ENCODE data around the gene RHBDF2. TPM values are rescaled to one million over a fixed set of nuclear protein-coding genes. Genes with fewer than 3 reads are reported as not detected.

Gene RHBDF2
- 22.8 and 25.2 TPM in 2 replicates for total RNA-seq (2014; rRNA removed; shearing (Covaris generic))
- 24.4 and 29.8 TPM in 2 replicates for polyA plus RNA-seq (2015; cell fraction: cytosol; rRNA removed)
- polyA plus RNA-seq (2015; cell fraction: nucleus; rRNA removed), result 69.4 and 75.2 TPM in 2 replicates

DNA sequence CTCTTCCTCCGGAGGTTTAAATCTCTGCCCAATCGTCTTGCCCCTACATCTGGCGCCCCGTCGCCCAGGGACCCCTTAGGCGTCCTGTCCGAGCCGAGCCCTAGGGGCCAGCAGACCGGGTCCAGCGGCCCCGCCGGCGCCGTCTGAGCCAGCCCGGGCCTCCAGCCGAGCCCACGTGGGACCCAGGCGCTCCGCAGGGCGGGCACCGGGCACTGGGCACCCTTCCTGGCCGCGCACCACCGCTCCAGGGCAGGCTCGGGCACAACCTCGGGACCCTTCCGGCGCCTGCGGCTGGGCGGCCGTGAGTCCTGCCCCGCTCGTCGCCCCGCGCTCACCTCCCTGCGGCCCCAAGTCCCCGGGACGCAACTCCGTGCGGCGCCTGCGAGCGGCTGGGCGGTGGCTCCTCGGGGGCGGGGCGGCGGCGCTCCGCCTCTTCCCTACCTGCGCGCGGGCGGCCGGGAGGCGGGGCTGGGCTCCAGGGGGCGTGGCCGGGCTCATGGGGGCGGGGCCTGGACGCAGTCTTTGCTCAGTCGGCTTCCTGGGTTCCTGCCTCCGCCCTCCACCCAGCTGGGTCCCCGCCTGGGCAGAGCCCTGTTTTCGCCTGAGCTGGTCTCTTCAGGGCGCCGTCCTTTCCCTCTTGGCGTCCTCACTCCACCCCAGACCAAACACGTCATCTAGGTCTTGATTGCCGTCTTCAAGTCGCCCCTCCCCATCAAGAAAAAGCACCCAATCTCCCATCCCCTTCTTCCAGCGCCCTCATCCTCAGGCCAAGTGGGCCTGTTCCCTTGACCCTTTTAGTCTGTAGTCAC is at the start of gene RHBDF2:
RHBDF2 (minus strand) TSS at position 406 of the 809 bp plus-strand sequence. CDS start 19,899 bp downstream, outside the sequence.
- peak; percentile 63 for DNase-seq (ENCODE audit: low read depth)

DNA sequence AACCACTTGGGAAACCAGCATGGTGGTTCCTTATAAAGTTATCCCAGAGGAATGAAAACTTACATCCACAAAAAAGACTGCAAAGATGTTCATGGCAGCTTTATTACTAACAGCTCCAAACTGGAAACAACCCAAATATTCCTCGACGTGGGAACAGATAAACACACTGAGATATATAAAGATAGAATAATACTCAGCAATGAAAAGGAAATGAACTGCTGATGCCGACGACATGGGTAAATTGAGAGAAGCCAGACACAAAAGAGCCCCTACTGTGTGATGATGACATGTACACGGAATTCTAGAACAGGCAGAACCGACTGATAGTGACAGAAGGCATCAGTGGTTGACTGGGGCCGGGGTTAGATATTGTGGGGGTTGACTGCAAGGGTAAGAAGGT is 48.3 kb upstream of the RHBDF2 start:
- DNase-seq (ENCODE audit: low read depth), result no peak

DNA sequence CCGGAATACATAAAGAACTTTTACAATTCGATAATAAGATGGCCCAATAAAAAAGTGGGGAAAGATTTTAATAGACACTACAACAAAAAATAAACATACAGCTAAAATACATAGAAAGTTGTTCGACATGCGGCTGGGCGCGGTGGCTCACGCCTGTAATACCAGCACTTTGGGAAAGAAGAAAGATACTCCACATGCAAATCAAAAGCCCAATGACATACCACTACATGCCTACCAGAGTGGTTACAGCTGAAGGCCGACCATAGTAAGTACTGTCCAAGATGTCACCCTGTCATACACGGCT is 47.9 kb upstream of the RHBDF2 start:
- no peak for DNase-seq (ENCODE audit: low read depth)

DNA sequence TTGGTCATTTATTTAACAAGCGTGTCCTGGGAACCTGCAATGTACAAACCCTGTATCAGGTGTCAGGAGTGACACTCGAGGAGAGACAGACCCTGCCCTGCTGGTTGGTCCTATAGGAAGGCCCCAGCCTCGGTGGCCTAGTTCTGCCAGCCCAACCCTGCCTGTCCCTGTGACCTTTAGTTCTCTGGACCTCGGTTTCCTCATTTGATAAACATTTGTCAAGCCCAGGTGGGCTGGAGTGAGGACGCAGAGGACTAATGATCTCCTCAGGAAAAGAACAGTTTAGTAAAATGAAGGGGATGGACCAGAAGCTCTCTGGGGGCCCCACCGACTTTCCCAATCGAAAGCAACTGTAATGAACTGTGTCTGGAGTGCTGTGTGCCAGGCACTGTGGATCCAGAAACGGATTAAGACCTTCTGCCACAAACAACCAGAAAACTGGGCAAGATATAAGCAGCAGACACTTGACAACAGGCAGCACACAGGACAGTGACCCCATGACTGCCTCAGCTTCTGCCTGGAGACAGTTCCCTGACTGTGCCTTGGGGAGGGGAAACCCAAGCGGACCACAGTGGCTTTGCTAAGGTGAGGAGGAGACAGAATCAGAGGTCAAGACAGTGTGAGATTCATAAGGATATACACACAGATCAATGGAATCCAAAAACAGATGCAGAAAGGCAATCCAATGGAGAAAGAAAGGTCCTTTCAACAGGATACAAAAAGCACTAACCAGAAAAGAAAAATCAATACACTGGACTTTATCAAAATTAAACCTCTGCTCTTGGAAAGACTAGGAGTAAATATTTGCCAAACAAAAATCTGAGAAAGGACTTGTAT is 47.4 kb upstream of the RHBDF2 start:
- DNase-seq (ENCODE audit: low read depth), result no peak

DNA sequence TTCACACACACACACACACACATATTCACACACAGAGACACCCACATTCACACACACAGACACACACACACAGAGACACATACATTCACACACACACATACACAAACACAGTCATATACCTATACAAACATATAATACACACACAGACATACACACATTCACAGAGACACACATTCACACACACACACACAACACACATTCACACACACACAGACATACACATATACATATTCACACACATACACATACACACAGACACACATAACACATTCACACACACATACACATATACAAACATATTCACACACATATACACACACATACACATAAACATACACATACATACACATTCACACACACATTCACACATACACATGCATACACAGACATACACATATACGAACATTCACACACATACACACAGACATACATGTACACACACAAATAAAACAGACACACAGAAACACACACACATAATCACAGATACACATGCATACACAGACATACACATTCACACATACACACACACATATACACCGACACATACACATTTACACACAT is 46.5 kb upstream of the RHBDF2 start:
- no peak for DNase-seq (ENCODE audit: low read depth)

DNA sequence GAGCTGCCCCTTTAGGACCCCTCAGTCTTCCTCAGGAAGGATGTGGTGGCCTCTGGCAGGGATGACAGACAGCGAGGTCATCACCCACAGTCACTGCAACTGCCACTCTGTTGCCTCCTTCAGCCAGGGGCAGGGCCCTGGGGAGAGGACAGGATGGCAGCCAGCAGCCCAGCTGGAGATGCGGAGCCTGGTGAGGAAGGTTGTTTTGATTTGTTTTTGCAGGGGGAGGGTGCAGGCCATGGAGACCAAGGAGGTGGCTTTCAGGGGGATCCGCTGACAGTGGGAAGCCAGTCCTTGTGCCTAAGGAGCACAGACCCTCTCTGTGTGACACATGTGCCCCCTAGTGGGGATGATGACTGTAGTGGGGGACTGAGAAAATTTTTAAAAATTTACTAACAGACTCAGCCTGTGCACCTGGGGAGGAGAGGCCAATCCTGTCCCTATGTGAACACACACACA is 46.0 kb upstream of the RHBDF2 start:
- DNase-seq (ENCODE audit: low read depth), result peak; percentile 92

DNA sequence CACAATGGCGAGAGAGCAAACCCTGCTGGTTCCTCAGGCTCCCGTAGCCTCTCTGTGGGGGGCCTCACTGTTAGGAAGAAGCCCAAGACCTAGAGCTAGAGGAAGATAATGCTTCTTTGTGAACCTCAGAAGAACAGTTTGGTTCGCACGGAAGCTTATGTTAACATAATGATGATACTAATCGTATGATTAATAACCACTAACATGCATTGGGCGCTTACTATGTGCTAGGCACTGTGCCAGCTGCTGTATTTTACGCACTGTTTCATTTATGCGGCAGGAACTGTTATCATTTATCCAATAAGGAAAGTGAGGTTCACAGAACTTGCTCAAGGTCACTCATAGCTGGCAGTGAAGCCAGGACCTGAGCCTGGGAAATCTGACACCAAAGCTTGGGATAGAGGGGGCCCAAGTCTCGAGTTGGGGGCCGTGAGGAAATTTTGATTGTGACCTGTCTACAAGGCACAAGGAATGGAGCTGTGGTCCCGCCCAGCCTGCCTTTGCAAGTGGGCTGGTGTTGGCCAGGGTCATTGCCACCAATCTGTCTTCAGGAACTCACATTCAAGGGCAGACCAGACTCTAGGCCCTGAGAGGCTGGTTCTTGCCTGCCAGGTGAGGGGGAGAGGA is 45.4 kb upstream of the RHBDF2 start:
- DNase-seq (ENCODE audit: low read depth), result peak; percentile 97

DNA sequence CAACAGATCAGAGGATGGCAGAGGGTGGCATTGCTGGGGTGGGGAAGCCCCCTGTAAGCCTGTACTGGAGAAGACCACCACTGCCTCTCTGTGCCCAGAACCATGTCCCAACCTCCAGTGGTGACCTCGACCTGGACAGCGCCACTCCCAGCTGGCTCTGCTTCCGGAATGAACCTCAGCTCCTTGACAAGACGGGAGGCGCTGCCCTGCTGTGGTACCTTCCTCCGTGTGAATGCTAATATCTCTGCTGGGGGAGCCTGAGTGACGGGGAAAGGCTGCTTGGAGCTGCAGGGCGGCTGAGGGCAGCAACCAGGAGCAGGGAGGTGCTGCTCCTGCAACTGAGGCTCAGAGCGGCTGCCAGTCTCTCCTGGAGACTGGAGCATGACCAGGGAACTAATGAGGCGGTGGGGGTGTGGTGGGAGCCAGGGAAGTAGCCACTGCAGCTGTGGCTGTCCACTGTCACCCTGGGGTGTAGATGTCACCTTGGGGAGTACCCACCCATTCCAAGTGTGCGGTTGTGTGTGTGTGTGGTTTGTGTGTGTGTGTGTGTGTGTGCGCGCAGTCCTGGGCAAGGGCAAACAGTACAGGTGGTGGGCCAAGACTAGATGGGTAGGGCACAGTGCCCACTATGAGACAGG is 44.8 kb upstream of the RHBDF2 start:
- no peak for DNase-seq (ENCODE audit: low read depth)

DNA sequence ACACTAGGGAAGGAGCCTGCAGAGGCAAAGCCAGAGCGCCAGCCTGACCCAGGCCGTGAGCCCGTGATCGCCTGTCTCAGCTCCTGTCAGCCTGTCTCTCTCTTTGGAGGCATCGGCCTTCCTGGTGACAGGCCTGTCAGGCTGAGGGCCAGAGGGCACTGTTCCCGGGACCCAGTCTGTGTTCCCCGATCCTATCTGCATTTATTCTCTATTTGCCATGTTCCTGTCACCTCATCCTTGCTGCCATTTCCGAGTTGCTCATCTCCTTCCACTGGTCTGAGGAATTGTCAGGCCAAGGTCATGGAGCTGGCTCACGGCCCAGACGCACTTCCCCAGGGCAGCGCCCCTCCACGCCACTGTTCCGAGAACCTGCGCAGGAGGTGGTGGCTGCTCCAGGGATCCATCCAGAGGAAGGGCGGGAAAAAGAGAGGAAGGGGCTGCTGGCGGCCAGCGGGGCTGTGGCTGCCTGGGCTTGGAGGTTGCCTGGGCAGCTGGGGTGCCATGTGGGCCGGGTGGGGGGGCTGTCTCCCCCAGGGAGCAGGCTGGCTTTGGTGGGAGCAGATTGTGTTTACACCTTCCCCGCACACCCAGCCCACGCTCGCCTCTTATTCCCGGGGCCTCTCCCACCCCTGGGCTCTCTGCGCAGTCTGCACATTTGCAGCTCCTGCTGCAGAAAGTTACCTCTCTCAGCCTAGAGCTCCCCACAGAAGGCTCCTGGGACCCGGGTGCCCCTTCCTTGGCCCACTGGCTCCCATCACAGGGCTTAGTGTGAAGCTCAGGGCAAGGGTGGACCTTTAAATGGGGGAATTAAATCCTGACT is 43.5 kb upstream of the RHBDF2 start:
- DNase-seq (ENCODE audit: low read depth), result no peak

DNA sequence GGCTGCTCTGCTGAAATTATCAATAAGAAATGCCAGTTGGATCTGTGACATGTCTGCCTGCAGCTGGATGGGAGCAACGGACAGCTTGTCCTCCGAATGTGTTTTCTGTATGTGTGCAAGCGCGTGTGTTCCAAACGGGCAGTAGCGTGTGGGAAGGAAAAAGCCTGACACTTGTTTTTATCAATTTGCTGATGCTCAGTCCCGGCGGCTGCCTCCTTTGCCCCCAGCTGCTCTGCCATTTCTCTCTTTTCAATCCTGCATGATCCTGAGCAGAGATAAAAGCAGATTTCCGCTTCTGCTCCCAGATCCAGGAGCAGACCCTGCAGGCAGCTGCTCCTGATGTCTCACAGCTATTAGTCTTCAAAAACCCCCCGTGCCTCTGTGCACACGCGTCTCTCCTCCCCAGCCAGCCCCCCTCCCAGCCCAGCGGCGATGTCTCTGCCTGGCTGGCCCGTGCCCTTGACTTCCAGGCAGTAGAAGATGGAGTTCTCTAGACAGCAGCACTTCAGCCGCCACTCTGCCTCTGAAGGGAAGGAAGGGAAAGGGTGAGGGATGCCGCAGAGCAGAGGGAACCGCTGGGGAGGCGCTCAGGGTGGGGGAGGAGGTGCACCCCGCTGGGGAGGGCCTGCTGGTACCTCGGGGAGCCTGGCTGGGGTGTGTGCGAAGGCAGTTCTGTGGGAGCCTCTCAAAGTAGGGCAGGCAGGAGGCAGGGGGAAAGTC is 42.8 kb upstream of the RHBDF2 start:
- no peak for DNase-seq (ENCODE audit: low read depth)

DNA sequence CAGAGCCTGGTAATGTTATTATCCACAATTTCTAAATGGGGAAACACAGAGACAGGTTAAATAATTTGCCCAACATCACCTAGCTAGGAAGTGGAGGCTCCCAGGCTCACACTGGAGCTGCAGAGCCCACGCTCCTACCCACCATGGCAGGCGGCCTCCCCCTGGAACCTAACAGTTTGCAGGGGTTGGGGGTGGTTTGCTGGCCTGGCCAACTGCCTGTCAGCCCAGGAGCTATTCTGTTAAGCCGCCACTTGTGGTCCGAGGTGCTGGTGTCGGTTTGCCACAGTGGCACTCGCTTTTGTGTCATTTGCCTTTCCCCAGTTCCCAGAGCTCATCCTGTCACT is 42.2 kb upstream of the RHBDF2 start:
- no peak for DNase-seq (ENCODE audit: low read depth)

DNA sequence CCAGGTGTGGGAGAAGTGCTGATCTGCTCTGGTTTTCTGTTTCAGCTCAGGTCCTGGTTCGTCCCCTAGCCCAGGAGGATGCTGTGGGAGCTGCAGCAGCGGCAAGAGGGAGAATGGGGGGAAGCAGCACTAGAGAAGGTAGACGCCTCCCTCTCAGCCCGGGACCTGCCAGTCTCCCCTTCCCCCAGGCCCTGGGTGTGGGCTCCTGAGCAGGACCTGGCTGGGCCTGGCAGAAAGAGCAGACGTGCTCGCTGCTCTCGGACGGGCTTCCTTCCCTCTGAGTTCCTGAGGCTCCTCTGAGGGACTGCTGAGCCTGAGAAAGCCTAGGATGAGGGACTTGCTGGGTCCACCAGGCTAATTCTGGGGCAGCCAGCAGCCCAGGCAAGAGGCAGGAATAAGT is 41.8 kb upstream of the RHBDF2 start:
- DNase-seq (ENCODE audit: low read depth), result no peak

DNA sequence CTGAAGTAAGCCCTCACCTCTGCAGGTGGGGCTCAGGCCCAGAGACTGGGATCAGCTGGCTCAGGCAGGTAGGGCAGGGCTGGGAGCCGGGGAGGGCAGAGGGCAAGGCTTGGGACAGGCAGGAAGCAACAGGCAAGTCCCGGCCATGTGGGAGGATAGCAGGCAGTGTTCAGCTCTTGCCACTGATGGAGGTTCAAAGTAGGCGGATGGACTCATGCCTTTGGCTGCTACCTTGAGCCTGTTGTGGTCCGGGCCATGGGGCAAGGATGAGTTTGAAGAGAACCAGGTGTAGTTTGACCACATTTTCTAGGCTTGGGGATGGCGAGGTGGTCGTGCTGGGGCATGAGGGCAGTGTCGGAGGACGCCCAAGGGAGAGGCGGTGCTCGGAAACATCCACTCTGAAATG is 41.3 kb upstream of the RHBDF2 start:
- no peak for DNase-seq (ENCODE audit: low read depth)

DNA sequence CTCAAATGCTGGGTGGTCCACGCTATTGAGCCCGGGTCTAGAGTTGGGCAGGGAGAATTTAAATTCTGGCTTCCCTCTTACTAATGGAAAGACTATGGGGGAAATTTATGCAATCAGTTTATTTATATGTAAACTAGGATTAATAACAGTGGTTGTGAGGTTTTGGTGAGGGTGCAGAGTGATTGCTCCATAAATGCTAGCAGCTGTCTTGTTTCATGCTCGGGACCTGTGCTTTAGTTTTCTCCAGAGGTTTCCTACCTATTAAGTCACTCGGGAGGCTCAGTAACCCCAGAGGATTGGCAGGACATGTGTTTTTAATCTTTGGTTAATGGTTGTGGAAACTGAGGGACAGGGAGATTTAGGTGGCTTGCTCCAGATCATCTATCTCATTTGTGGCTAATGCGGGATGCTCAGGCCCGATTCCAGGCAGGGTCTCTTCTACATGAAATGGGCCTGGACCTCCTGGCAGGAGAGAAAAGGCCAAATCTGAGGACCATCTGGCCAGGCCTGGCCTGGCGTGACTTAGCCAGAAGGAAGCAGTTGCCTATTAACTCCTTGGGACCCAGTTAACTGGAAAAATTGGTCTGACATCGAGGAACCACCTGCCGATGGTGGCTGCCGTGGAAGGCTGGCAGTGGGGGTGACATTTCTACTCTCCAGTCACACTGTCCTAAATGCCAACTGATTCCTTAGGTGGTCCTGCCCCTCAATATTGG is 40.7 kb upstream of the RHBDF2 start:
- no peak for DNase-seq (ENCODE audit: low read depth)

DNA sequence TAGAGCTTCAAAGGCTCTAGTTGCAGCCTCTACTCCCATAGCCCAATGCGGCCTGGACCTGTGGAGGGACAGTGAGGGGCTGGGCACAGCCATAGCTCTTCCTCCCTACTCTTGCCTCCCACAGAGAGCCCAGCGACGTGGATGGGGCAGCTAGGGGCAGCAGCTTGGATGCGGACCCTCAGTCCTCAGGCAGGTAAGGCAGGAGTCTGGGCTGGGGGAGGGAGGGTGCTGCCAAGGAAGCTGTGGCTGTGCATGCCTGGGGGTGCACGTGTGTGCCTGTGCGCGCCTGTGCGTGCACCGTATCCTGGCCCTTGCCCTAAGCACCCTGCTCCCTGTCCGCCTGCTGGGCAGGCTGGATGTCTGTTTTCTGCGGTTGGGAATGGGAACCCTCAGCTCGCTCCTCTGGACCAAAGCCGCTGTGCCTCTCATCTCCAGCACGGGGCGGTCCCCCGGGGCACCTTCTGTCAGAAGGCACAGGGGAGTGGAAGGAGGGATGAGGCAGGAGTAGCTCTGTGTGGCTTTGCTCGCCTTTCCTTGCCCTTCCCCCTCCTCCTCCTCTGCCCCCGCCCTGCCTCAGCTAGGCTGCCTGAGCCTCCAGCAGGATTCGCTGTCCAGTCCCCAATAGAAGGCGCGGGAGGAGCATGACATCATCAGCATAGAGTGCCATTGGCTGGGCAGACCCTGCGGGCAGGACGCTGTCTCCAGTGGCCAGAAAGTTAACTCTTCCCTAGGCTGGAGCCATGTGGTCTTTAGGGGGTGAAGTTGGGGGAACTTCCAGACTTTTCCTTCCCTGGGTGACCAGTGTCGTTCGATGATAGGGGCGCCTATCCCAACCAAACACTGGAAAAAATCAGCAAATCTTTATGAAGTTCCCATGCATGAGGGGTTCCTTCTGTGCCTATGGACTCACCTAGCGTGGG is 39.4 kb upstream of the RHBDF2 start:
- DNase-seq (ENCODE audit: low read depth), result peak; percentile 73

DNA sequence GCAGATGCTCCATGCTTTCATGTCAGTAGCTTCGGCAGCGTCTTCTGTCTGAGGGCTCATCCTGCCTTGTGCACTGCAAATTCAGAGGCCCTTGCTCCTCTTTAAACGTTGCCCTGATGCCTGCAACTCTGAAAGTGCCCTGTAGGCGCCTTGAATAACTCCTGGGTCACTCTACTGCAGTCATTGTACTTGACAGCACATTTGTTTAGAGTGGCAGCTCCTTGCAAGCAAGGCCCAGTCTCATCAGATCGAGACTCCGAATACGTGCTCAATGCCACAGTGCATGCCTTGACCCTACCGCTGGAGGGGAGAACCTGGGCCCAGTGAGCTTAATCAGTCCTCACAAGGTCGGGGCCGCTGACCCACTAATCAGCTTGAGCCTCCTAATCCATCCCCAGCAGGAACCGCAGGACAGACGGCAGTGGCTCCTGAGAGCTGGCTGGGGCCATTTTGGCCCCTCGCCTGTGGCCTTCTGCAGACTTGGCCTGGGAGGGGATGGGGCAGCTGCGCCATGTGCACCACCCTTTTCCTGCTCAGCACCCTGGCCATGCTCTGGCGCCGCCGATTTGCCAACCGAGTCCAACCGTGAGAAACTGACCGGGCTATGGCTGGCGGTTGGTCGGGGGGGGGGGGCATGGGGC is 38.5 kb upstream of the RHBDF2 start, which contains the start of gene PRCD:
PRCD (plus strand) TSS at position 414 of the 641 bp plus-strand sequence; CDS start at position 512, 98 bp downstream.
- no peak for DNase-seq (ENCODE audit: low read depth)

DNA sequence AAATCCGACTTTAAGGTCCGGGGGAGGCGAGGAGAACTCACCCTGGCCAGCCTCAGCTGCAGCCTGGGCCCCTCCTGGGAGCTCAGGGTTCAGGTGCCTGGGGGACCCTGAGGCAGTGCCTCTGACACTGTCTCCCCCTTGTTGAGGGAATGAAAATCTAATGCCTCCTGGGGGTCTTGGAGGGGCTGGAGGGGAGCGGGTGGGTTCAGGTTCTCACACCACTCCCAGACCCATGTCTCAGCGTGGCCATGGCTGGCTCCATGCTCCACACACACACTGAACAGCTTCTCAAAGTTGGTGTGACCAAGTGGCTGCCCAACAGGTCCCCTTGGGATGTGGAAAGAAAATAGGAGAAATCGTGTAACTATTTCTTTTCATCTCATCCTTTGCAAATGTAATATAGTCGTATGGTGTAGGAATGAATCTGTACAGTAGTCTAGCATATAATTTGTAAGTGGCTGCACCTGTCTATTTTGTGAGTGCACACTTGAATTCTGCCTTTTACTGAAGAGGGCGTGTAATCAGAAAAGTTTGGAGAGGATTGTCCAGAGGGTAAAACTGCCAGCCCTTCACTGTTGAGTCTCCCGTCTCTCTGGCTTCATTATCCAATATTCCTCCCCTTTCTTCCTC is 37.8 kb upstream of the RHBDF2 start:
- DNase-seq (ENCODE audit: low read depth), result no peak

All from HT1080 (cell line).